IMR-90 (cell line): Measurements from ENCODE around the gene ZBED4. TPM values are rescaled to one million over a fixed set of nuclear protein-coding genes. Genes with fewer than 3 reads are reported as not detected.

Experiments
- ATAC-seq: fragments of 200-7000 bp; cut with Tn5 transposase; 2 replicates; pipeline ENCODE4 v1.9.1; 2020; ENCODE audit warnings: low read depth, mild to moderate bottlenecking, moderate library complexity
- BruUV-seq: library from RNA; stranded (reverse); fragments of 400-500 nt; replicated peaks from 2 replicates; lab custom pipeline; 2021; lab: Mats Ljungman, UMichigan
- CTCF ChIA-PET: fragments of 300-600 bp; formaldehyde crosslinking; extraction: SDS; loops from one replicate; lab custom pipeline; 2021; ENCODE audit warnings: antibody characterized with exemption; lab: Yijun Ruan, JAX
- POLR2A ChIA-PET: fragments of 300-600 bp; sonication (Branson Sonifier 250); formaldehyde crosslinking; loops from one replicate; lab custom pipeline; 2022; ENCODE audit warnings: antibody characterized with exemption; ENCODE audit not compliant: unreplicated experiment; lab: Charles Lee
- DNase-seq: peaks from one replicate; pipeline ENCODE4 v3.0.0; 2013
- H2AFZ ChIP-seq: replicated peaks from 2 replicates; pipeline ENCODE3; 2013; ENCODE audit warnings: low read length, mild to moderate bottlenecking; ENCODE audit not compliant: poor library complexity
- H2AK5ac ChIP-seq: 2 replicates; pipeline ENCODE4 v1.6.1; 2013; ENCODE audit warnings: low read depth, low read length, inconsistent platforms
- H2AK9ac ChIP-seq: replicated peaks from 2 replicates; pipeline ENCODE3; 2013; ENCODE audit warnings: mild to moderate bottlenecking, low read depth, low read length, moderate library complexity; ENCODE audit not compliant: poor library complexity
- H2BK120ac ChIP-seq: 2 replicates; pipeline ENCODE4 v1.6.1; 2013; ENCODE audit warnings: low read depth, low read length, inconsistent platforms
- H2BK15ac ChIP-seq: 3 replicates; pipeline ENCODE4 v1.6.1; 2013; ENCODE audit warnings: low read depth, low read length, inconsistent platforms
- H2BK20ac ChIP-seq: 2 replicates; pipeline ENCODE4 v1.6.1; 2013; ENCODE audit warnings: low read depth, mild to moderate bottlenecking, inconsistent platforms, low read length, moderate library complexity
- H2BK5ac ChIP-seq: 2 replicates; pipeline ENCODE4 v1.6.1; 2013; ENCODE audit warnings: mild to moderate bottlenecking, low read depth, low read length, inconsistent platforms; ENCODE audit not compliant: poor library complexity, severe bottlenecking
- H3K14ac ChIP-seq: replicated peaks from 2 replicates; pipeline ENCODE4 v1.6.1; 2013; ENCODE audit warnings: low read depth, low read length, inconsistent platforms
- H3K18ac ChIP-seq: 2 replicates; pipeline ENCODE4 v1.6.1; 2013; ENCODE audit warnings: low read depth, low read length, control low read depth
- H3K23ac ChIP-seq: 2 replicates; pipeline ENCODE4 v1.6.1; 2013; ENCODE audit warnings: low read depth, low read length, inconsistent platforms
- H3K27ac ChIP-seq: 2 replicates; pipeline ENCODE4 v1.5.1; 2013; ENCODE audit warnings: mild to moderate bottlenecking, control low read depth, low read length; ENCODE audit not compliant: insufficient read depth
- H3K27me3 ChIP-seq: 2 replicates; pipeline ENCODE4 v1.6.1; 2013; ENCODE audit warnings: low read length; ENCODE audit not compliant: control insufficient read depth, insufficient read depth
- H3K36me3 ChIP-seq: 2 replicates; pipeline ENCODE4 v1.6.1; 2013; ENCODE audit warnings: low read length, mixed read lengths; ENCODE audit not compliant: control insufficient read depth, insufficient read depth
- H3K4ac ChIP-seq: 2 replicates; pipeline ENCODE4 v1.6.1; 2013; ENCODE audit warnings: low read depth, low read length, inconsistent platforms
- H3K4me1 ChIP-seq: 2 replicates; pipeline ENCODE4 v1.6.1; 2013; ENCODE audit warnings: low read length, mixed read lengths; ENCODE audit not compliant: control insufficient read depth, insufficient read depth
- H3K4me2 ChIP-seq: 2 replicates; pipeline ENCODE4 v1.6.1; 2013; ENCODE audit warnings: low read depth, mild to moderate bottlenecking, control low read depth, low read length, moderate library complexity
- H3K4me3 ChIP-seq: 2 replicates; pipeline ENCODE4 v1.5.1; 2013; ENCODE audit warnings: low read depth, mild to moderate bottlenecking, control low read depth, low read length, moderate library complexity; ENCODE audit not compliant: insufficient read depth
- H3K56ac ChIP-seq: 2 replicates; pipeline ENCODE4 v1.6.1; 2013; ENCODE audit warnings: low read length, inconsistent platforms; ENCODE audit not compliant: insufficient read depth; ENCODE audit errors: extremely low read depth
- H3K79me1 ChIP-seq, 2 experiments: 2 replicates each; pipeline ENCODE4 v1.6.1; 2013; ENCODE audit warnings: low read length in 2 of 2, inconsistent platforms in 1 of 2, low read depth in 1 of 2
- H3K9ac ChIP-seq: 2 replicates; pipeline ENCODE4 v1.6.1; 2013; ENCODE audit warnings: low read depth, low read length, control low read depth
- H3K9me1 ChIP-seq: 2 replicates; pipeline ENCODE4 v1.6.1; 2013; ENCODE audit warnings: low read length, inconsistent platforms; ENCODE audit not compliant: insufficient read depth
- H3K9me3 ChIP-seq: 2 replicates; pipeline ENCODE4 v1.6.1; 2013; ENCODE audit warnings: low read length; ENCODE audit not compliant: control insufficient read depth, insufficient read depth
- H4K20me1 ChIP-seq: 2 replicates; pipeline ENCODE4 v1.6.1; 2013; ENCODE audit warnings: low read length, inconsistent platforms; ENCODE audit not compliant: insufficient read depth
- H4K5ac ChIP-seq: 2 replicates; pipeline ENCODE4 v1.6.1; 2013; ENCODE audit warnings: mild to moderate bottlenecking, low read depth, low read length, control low read depth
- H4K8ac ChIP-seq, 2 experiments: 2 replicates each; pipeline ENCODE4 v1.6.1; 2013; ENCODE audit warnings: low read depth in 2 of 2, low read length in 2 of 2, control low read depth in 1 of 2, inconsistent platforms in 1 of 2
- H4K91ac ChIP-seq: 2 replicates; pipeline ENCODE4 v1.6.1; 2013; ENCODE audit warnings: low read depth, low read length, inconsistent platforms; ENCODE audit not compliant: insufficient read depth
- CHD1 ChIP-seq: IDR thresholded peaks from 2 replicates; pipeline ENCODE4 v1.6.1; 2012; ENCODE audit warnings: low read depth, low read length, improper control_type of control experiment
- CTCF ChIP-seq: conservative IDR thresholded peaks from 2 replicates; pipeline ENCODE4 v1.5.1; 2012; ENCODE audit warnings: mild to moderate bottlenecking, low read depth, low read length, improper control_type of control experiment
- FOS ChIP-seq: fragments of 150-350 bp; IDR thresholded peaks from 2 replicates; pipeline ENCODE4 v1.6.1; 2016; ENCODE audit warnings: low read depth, low read length
- MAZ ChIP-seq: IDR thresholded peaks from 2 replicates; pipeline ENCODE4 v1.6.1; 2012; ENCODE audit warnings: low read depth, mild to moderate bottlenecking, low read length, improper control_type of control experiment, moderate library complexity, borderline replicate concordance
- WGBS, 2 experiments: methylation state at CpG; one replicate each; pipeline versions ENCODE4 v1.1.5 to v1.1.7; 2013; ENCODE audit warnings: missing lambda C conversion rate in 2 of 2; ENCODE audit not compliant: insufficient read length in 1 of 2; ENCODE audit errors: extremely low coverage in 2 of 2; 5-methylcytosine and 5-hydroxymethylcytosine counted together
- dilution Hi-C: fragments of 300-500 bp; cut with HindIII; formaldehyde crosslinking; loops from one replicate; pipeline ENCODE4 v1.14.3; 2018; ENCODE audit warnings: low sequenced_read_pairs; ENCODE audit not compliant: unreplicated experiment
- in situ Hi-C: fragments of 300-500 bp; cut with MboI; formaldehyde crosslinking; loops from 3 replicates; pipeline ENCODE4 v1.14.3; 2019; ENCODE audit warnings: low sequenced_read_pairs, inconsistent platforms, mixed read lengths
- intact Hi-C: fragments of 100-400 bp; cut with micrococcal nuclease; formaldehyde crosslinking; loops from 2 replicates; pipeline ENCODE4 v1.10.0; 2022
- polyA plus RNA-seq, 3 experiments: library from polyadenylated mRNA; depleted of rRNA; stranded (reverse); fragments of >200 nt; gene quantifications; 2 replicates each; pipeline ENCODE4 v1.2.3, GENCODE V29; 2012; ENCODE audit warnings: low replicate concordance in 1 of 3
- total RNA-seq: library from RNA; depleted of rRNA; stranded (reverse); fragments of >200 nt; gene quantifications from 2 replicates; pipeline ENCODE4 v1.2.3, GENCODE V29; 2012

Gene ZBED4
- total and polyA plus RNA-seq, 2 of the 4 experiments (the other 2 are of a cell fraction) = 9.3 to 10.5 TPM

- TF ChIP-seq FOS = no peak
- TF ChIP-seq CHD1 = no peak
Measured at GRCh38 chr22:49934160-49934890, 80.7 kb downstream of the ZBED4 start (continued).

- no peak for TF ChIP-seq CTCF
- TF ChIP-seq MAZ = peak; percentile 66; the same call in 1 of the 2 replicates
- H2AK5ac ChIP-seq = peak overlapping the region; percentile 95
- H2BK20ac ChIP-seq = 0 out of 2 replicates have a peak overlapping the region, but pooled peaks have one; percentile 14
- peak overlapping the region; percentile 55 for H3K27ac ChIP-seq
- peak; percentile 51 for ATAC-seq
- intact Hi-C loops (no loop called here), dilution Hi-C loops (no loop called here), in situ Hi-C loops (loop anchor here (5.0 kb wide), 2 partner anchors 97 to 277 kb away; no protein-coding TSS in a partner anchor)
- peaks cover 0 to 3% of the 10 kb centered on the region in 2 experiments; a peak in 1 of 4 replicates for H3K79me1 ChIP-seq
- H2BK15ac ChIP-seq = no peak overlapping the region
- H3K9me3 ChIP-seq = no peaks in the 10 kb centered on the region
- H2AK9ac ChIP-seq = peak overlapping the region; percentile 99
- peak overlapping the region; percentile 94 for H3K4ac ChIP-seq
- peak overlapping the region; percentile 94 for H3K14ac ChIP-seq
- H3K18ac ChIP-seq = peak overlapping the region; percentile 84; the same call in 1 of the 2 replicates
- peaks cover 15% of the 10 kb centered on the region for H3K4me1 ChIP-seq
- H3K9me1 ChIP-seq = no peaks in the 10 kb centered on the region
- peak overlapping the region; percentile 91 for H2BK120ac ChIP-seq
- no peaks in the 10 kb centered on the region for H3K27me3 ChIP-seq
- peak overlapping the region; percentile 72 for H2BK5ac ChIP-seq
- CTCF ChIA-PET = no interaction called here
- H4K20me1 ChIP-seq = no peaks in the 10 kb centered on the region
- H3K4me3 ChIP-seq = peak overlapping the region; percentile 30
- peak overlapping the region; percentile 40 for H2AFZ ChIP-seq
- H4K5ac ChIP-seq = peak overlapping the region; percentile 82
- no peaks in the 10 kb centered on the region for H3K36me3 ChIP-seq
- peak; percentile 39 for DNase-seq
- POLR2A ChIA-PET = no interaction called here
- 0 out of 2 replicates have a peak overlapping the region, but pooled peaks have one; percentile 59 for H3K23ac ChIP-seq
- H3K56ac ChIP-seq = 0 out of 2 replicates have a peak overlapping the region, but pooled peaks have one; percentile 1
- H4K91ac ChIP-seq = peak overlapping the region; percentile 85
- H3K4me2 ChIP-seq = peak overlapping the region; percentile 51
- peak overlapping the region; percentile 72 for H3K9ac ChIP-seq
- peak overlapping the region; percentile 95 to 96 for H4K8ac ChIP-seq
- no TSS peak for BruUV-seq
- WGBS, 2 experiments = no CpG with 5 or more reads among the region's 56 CpGs
Measured at GRCh38 chr22:49934891-49935557, 81.4 kb downstream of the ZBED4 start.
